ENCODE data around the gene B3GALNT2.

The B3GALNT2 gene

GRCh38 chr1:235409042-235409820 lies 95.0 kb downstream of the B3GALNT2 start:
- DNase-seq (ENCODE audit: low spot score), result no peak

GRCh38 chr1:235408503-235408960 lies 95.7 kb downstream of the B3GALNT2 start:
- no peak for DNase-seq (ENCODE audit: low spot score)

DNA sequence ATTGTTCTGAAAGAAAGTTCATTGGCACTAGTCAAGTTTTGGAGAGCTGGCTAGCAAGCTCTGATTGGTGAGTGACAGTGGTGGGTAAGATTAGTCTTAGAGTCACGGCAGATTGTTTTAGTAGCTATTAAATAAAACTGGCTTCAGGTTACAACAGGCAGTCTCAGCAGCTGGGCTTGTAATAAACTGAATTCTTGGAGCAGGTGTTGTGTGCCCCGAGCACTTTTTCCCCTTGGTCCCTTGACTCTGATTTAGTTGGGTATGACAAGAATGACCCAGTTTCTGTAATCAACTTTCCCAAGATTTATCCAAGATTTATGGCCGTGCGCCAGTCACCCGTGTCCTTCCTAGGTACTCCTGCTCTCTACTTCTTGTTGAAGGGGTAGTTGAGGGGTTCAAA lies 96.8 kb downstream of the B3GALNT2 start:
- no peak for DNase-seq (ENCODE audit: low spot score)

- DNase-seq (ENCODE audit: low spot score), result no peak
Observed at GRCh38 chr1:235404190-235404589, 100.1 kb downstream of the B3GALNT2 start.

DNA sequence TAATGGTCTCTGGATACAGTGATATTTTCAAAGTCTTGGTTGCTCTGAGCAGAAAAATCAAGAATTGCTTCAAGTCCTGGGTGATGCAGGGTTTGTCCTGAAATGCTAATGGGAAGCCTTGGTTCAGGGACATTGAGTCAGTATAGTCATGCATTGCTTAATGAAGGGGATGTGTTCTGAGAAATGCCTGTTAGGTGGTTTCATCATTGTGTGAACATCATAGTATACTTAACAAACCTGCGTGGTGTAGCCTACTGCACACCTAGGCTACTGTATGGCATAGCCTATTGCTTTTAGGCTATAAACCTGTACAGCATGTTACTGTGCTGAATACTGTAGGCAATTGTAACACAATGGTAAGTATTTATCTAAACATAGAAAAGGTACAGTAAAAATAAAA lies 100.7 kb downstream of the B3GALNT2 start:
- no peak for DNase-seq (ENCODE audit: low spot score)

DNA sequence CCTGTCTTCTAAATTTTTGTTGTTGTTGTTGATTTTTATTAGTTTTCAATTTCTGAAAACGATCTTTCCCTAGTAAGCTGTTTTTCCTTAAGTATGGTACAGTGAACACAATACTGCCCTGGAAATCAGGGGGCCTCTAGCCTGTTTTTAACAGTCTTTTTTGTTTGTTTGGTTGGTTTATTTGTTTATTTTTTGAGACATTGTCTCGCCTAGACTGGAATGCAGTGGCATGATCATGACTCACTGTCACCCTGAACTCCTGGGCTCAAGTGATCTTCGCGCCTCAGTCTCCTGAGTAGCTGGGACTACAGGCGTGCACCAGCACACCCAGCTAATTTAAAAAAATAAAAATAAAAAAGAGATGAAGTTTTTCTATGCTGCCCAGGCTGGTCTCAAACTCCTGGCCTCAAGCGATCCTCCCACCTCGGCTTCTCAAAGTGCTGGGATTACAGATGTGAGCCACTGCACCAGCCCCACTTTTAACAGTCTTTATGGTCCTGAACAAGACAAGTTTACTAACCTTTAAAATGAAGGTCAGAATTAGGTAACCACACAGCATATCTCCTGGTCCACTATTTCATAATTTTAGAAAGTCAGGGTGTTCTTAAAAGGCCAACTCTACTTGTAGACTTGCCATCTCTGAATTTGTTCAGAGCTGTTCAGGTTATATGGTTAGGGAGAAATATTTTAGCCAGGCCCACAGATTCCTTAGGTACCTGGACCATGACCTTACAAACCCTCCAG lies 101.6 kb downstream of the B3GALNT2 start:
- DNase-seq (ENCODE audit: low spot score), result no peak

- DNase-seq (ENCODE audit: low spot score), result no peak
Observed at GRCh38 chr1:235401251-235401650, 103.0 kb downstream of the B3GALNT2 start.
